GM23338 (cell line): Measurements from ENCODE around the gene TPO. TPM values are rescaled to one million over a fixed set of nuclear protein-coding genes. Genes with fewer than 3 reads are reported as not detected.

Experiments
- ATAC-seq: fragments of 200-7000 bp; cut with Tn5 transposase; 3 replicates; pipeline ENCODE4 v1.9.1; 2020
- DNase-seq: peaks from one replicate; pipeline ENCODE4 v3.0.0-alpha.2; 2015; ENCODE audit warnings: low spot score
- H2AFZ ChIP-seq: fragments of 200-600 bp; sonication (generic); 2 replicates; pipeline ENCODE4 v1.8.0; 2016; ENCODE audit warnings: antibody characterized with exemption, mild to moderate bottlenecking, moderate library complexity
- H3F3A ChIP-seq: fragments of 200-600 bp; sonication (generic); replicated peaks from 2 replicates; pipeline ENCODE4 v1.8.0; 2017; ENCODE audit warnings: antibody characterized with exemption, mixed run types, low read depth
- H3K27ac ChIP-seq: fragments of 200-600 bp; sonication (generic); 2 replicates; pipeline ENCODE4 v1.6.1; 2016; ENCODE audit warnings: low read depth
- H3K27me3 ChIP-seq: fragments of 200-600 bp; sonication (generic); 2 replicates; pipeline ENCODE4 v1.8.0; 2016; ENCODE audit warnings: mild to moderate bottlenecking, mixed run types, moderate library complexity; ENCODE audit not compliant: insufficient read depth
- H3K36me3 ChIP-seq: fragments of 200-600 bp; sonication (generic); 2 replicates; pipeline ENCODE4 v1.8.0; 2016; ENCODE audit warnings: mild to moderate bottlenecking; ENCODE audit not compliant: insufficient read depth
- H3K4me1 ChIP-seq: fragments of 200-600 bp; sonication (generic); 2 replicates; pipeline ENCODE4 v1.8.0; 2016; ENCODE audit warnings: mild to moderate bottlenecking, moderate library complexity; ENCODE audit not compliant: insufficient read depth
- H3K4me2 ChIP-seq: fragments of 200-600 bp; sonication (generic); 2 replicates; pipeline ENCODE4 v1.7.1; 2017; ENCODE audit warnings: mixed run types
- H3K4me3 ChIP-seq: fragments of 200-600 bp; sonication (generic); 2 replicates; pipeline ENCODE4 v1.6.1; 2016; ENCODE audit warnings: mixed run types
- H3K79me2 ChIP-seq: fragments of 200-600 bp; sonication (generic); replicated peaks from 2 replicates; pipeline ENCODE4 v1.8.0; 2017; ENCODE audit warnings: mild to moderate bottlenecking; ENCODE audit not compliant: insufficient read depth
- H3K9me2 ChIP-seq: fragments of 200-600 bp; sonication (generic); 2 replicates; pipeline ENCODE4 v1.8.0; 2017; ENCODE audit not compliant: insufficient read depth
- H4K20me1 ChIP-seq: fragments of 200-600 bp; sonication (generic); replicated peaks from 2 replicates; pipeline ENCODE4 v1.8.0; 2017; ENCODE audit warnings: mild to moderate bottlenecking; ENCODE audit not compliant: insufficient read depth
- H3K27ac Mint-ChIP-seq: 2 replicates; pipeline ENCODE4 v1.8.0; 2020; ENCODE audit warnings: inconsistent platforms, mild to moderate bottlenecking, moderate library complexity, mixed read lengths
- H3K27me3 Mint-ChIP-seq: 3 replicates; pipeline ENCODE4 v1.8.0; 2022; ENCODE audit warnings: low read depth, mild to moderate bottlenecking, moderate library complexity, mixed read lengths, inconsistent platforms; ENCODE audit not compliant: insufficient read depth, poor library complexity
- H3K36me3 Mint-ChIP-seq: 3 replicates; pipeline ENCODE4 v1.8.0; 2021; ENCODE audit warnings: low read depth, mild to moderate bottlenecking, inconsistent platforms, moderate library complexity, mixed read lengths
- H3K4me1 Mint-ChIP-seq: 3 replicates; pipeline ENCODE4 v1.8.0; 2020; ENCODE audit warnings: mild to moderate bottlenecking, inconsistent platforms, mixed read lengths
- H3K4me3 Mint-ChIP-seq: 3 replicates; pipeline ENCODE4 v1.8.0; 2021; ENCODE audit warnings: moderate library complexity, mild to moderate bottlenecking, inconsistent platforms, mixed read lengths
- H3K9me3 Mint-ChIP-seq: 3 replicates; pipeline ENCODE4 v1.8.0; 2020; ENCODE audit warnings: moderate library complexity, mild to moderate bottlenecking, inconsistent platforms, mixed read lengths
- CREB1 ChIP-seq: fragments of 250-450 bp; sonication (Bioruptor Pico); IDR thresholded peaks from 2 replicates; pipeline ENCODE4 v1.5.0; 2020; ENCODE audit warnings: low read depth, mild to moderate bottlenecking, moderate library complexity
- CTCF ChIP-seq, 2 experiments: fragments of 200-600 bp in 1 of 2; sonication (generic) in 1 of 2; conservative IDR thresholded peaks; 2 replicates each; pipeline versions ENCODE4 v1.5.1 to v1.6.1; 2016 to 2017; ENCODE audit warnings: antibody characterized with exemption in 2 of 2, low read depth in 2 of 2, mild to moderate bottlenecking in 2 of 2, moderate library complexity in 1 of 2
- ETS1 ChIP-seq: IDR thresholded peaks from 2 replicates; pipeline ENCODE4 v1.6.1; 2016; ENCODE audit warnings: antibody characterized with exemption
- EZH2 ChIP-seq: fragments of 200-600 bp; sonication (generic); IDR thresholded peaks from one replicate; pipeline ENCODE4 v1.8.0; 2017; ENCODE audit warnings: antibody characterized with exemption, mild to moderate bottlenecking, low read depth; ENCODE audit not compliant: unreplicated experiment
- EZH2phosphoT487 ChIP-seq: fragments of 200-600 bp; sonication (generic); IDR thresholded peaks from one replicate; pipeline ENCODE4 v1.8.1; 2018; ENCODE audit warnings: antibody characterized with exemption; ENCODE audit not compliant: unreplicated experiment
- JUNB ChIP-seq: IDR thresholded peaks from one replicate; pipeline ENCODE4 v1.6.1; 2016; ENCODE audit warnings: antibody characterized with exemption; ENCODE audit not compliant: unreplicated experiment
- NANOG ChIP-seq: IDR thresholded peaks from 2 replicates; pipeline ENCODE4 v1.6.1; 2016; ENCODE audit warnings: antibody characterized with exemption, borderline replicate concordance
- POLR2AphosphoS5 ChIP-seq: IDR thresholded peaks from 2 replicates; pipeline ENCODE4 v1.6.1; 2016; ENCODE audit warnings: antibody characterized with exemption, low read depth
- REST ChIP-seq: IDR thresholded peaks from one replicate; pipeline ENCODE4 v1.6.1; 2018; ENCODE audit warnings: antibody characterized with exemption; ENCODE audit not compliant: unreplicated experiment
- STAT1 ChIP-seq: IDR thresholded peaks from one replicate; pipeline ENCODE4 v1.6.1; 2016; ENCODE audit warnings: antibody characterized with exemption; ENCODE audit not compliant: unreplicated experiment
- ZNF114 ChIP-seq: fragments of 250-450 bp; sonication (Bioruptor Pico); IDR thresholded peaks from 2 replicates; pipeline ENCODE4 v1.5.0; 2020; ENCODE audit warnings: mild to moderate bottlenecking, moderate library complexity
- ZNF331 ChIP-seq: fragments of 250-450 bp; sonication (Bioruptor Pico); IDR thresholded peaks from 2 replicates; pipeline ENCODE4 v1.5.0; 2020; ENCODE audit warnings: low read depth, mild to moderate bottlenecking, moderate library complexity
- ZNF462 ChIP-seq: fragments of 250-450 bp; sonication (Bioruptor Pico); IDR thresholded peaks from 2 replicates; pipeline ENCODE4 v1.5.0; 2020; ENCODE audit warnings: mild to moderate bottlenecking, moderate library complexity
- polyA plus RNA-seq: library from polyadenylated mRNA; unstranded; fragments of >200 nt; fragmentation: Nextera tagmentation; extraction: Ambion mirVana; gene quantifications from 2 replicates; pipeline ENCODE4 v1.2.1, GENCODE V29; 2016
- total RNA-seq: library from RNA; depleted of rRNA; stranded (reverse); fragments of >200 nt; shearing (Covaris generic); gene quantifications from 2 replicates; pipeline ENCODE4 v1.2.3, GENCODE V29; 2014

TPO gene
- total and polyA plus RNA-seq, 2 experiments from 2014 or later: 0.74 TPM; not detected in 1

- no peaks in the 10 kb centered on the region for H3K4me1 ChIP-seq
- Mint-ChIP-seq H3K36me3 (peaks cover 4% of the 10 kb centered on the region), H3K4me1 (peaks cover 14% of the 10 kb centered on the region), H3K4me3 (no peak overlapping the region), H3K27ac (no peak overlapping the region), H3K27me3 (peaks cover 5% of the 10 kb centered on the region), H3K9me3 (no peaks in the 10 kb centered on the region; the same call in 1 of the 3 replicates)
- H3K4me2 ChIP-seq: no peak overlapping the region
- DNase-seq (no peak), ATAC-seq (no peak)
- H3F3A ChIP-seq: no peaks in the 10 kb centered on the region
- H2AFZ ChIP-seq: no peak overlapping the region
- no peak for TF ChIP-seq NANOG
- TF ChIP-seq ETS1: no peak
- TF ChIP-seq JUNB: no peak
- TF ChIP-seq CREB1: no peak
- no peak for TF ChIP-seq EZH2phosphoT487
- TF ChIP-seq REST: no peak
- no peak for TF ChIP-seq ZNF331 (CRISPR knock-in tag)
- TF ChIP-seq STAT1: no peak
- no peak for TF ChIP-seq ZNF462 (CRISPR knock-in tag)
- no peak for TF ChIP-seq POLR2AphosphoS5
- no peak for TF ChIP-seq CTCF (conservative IDR thresholded peaks at IDR 0.05; ENCODE audit: low read depth in 2 of 2)
- TF ChIP-seq EZH2: no peak
- no peak for TF ChIP-seq ZNF114
- H4K20me1 ChIP-seq: no peaks in the 10 kb centered on the region
- no peaks in the 10 kb centered on the region for H3K9me2 ChIP-seq
- H3K79me2 ChIP-seq: no peaks in the 10 kb centered on the region
- no peaks in the 10 kb centered on the region for H3K27me3 ChIP-seq
- H3K4me3 ChIP-seq: no peak overlapping the region
- H3K27ac ChIP-seq: no peak overlapping the region
- no peaks in the 10 kb centered on the region for H3K36me3 ChIP-seq
Measured at GRCh38 chr2:1582891-1583341, 169.7 kb downstream of the TPO start.
